NB4 (cell line): ENCODE measurements around the gene OR5K3.

ENCODE experiments used
- DNase-seq: peaks from one replicate; pipeline ENCODE4 v3.0.0; 2010; ENCODE audit warnings: low read depth
- H3K4me3 ChIP-seq: one replicate; pipeline ENCODE4 v1.5.1; 2011; ENCODE audit warnings: mild to moderate bottlenecking, low read depth, low read length, moderate library complexity
- MYC ChIP-seq: IDR thresholded peaks from 2 replicates; pipeline ENCODE4 v1.6.1; 2011; ENCODE audit warnings: low read depth, low read length
- POLR2A ChIP-seq: IDR thresholded peaks from 2 replicates; pipeline ENCODE4 v1.6.1; 2011; ENCODE audit warnings: mild to moderate bottlenecking; ENCODE audit not compliant: insufficient read length; ENCODE audit errors: extremely low read depth
- TF ChIP-seq, protein P1 (sequence below): IDR thresholded peaks from 2 replicates; pipeline ENCODE4 v1.6.1; 2011; ENCODE audit warnings: low read depth, low read length
- TF ChIP-seq, protein P2 (sequence below): IDR thresholded peaks from one replicate; pipeline ENCODE4 v1.5.1; 2012; ENCODE audit warnings: low read depth, low read length

OR5K3 gene

DNA sequence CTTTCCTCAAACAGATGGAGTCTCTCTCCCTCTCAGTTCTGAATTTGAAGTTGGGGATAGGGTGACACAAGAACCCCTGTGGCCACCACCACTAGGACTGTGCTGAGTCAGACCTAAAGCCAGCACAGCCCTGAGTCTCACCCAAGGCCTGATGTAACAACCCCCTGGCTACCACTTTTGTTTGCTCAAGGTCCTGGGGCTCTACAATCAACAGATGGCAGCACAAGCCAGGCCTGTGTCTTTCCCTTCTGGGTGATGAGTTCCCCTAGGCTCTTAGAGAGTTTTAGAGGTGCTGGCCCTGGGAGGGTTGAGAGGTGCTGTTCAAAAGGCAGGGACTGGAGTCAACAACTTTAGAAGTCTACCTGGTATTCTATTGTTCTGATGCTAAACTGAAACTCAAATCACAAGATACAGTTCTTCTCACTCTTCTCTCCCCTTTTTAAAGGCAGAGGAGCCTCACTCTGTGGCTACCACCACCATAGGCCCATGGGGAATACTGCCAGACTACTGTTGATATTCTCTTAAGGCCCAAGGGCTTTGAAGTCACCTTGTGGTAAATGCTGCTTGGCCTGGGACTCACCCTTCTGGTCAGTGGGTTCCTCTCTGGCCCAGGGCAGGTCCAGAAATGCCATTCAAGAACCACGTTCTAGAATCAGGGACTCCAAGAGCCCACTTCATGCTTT is 30.3 kb upstream of the OR5K3 start:
- H3K4me3 ChIP-seq = no peak overlapping the region
- peak; percentile 18 for DNase-seq
- no peak for TF ChIP-seq MYC
- TF ChIP-seq, protein P1, sequence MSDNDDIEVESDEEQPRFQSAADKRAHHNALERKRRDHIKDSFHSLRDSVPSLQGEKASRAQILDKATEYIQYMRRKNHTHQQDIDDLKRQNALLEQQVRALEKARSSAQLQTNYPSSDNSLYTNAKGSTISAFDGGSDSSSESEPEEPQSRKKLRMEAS = no peak
- TF ChIP-seq, protein P2, sequence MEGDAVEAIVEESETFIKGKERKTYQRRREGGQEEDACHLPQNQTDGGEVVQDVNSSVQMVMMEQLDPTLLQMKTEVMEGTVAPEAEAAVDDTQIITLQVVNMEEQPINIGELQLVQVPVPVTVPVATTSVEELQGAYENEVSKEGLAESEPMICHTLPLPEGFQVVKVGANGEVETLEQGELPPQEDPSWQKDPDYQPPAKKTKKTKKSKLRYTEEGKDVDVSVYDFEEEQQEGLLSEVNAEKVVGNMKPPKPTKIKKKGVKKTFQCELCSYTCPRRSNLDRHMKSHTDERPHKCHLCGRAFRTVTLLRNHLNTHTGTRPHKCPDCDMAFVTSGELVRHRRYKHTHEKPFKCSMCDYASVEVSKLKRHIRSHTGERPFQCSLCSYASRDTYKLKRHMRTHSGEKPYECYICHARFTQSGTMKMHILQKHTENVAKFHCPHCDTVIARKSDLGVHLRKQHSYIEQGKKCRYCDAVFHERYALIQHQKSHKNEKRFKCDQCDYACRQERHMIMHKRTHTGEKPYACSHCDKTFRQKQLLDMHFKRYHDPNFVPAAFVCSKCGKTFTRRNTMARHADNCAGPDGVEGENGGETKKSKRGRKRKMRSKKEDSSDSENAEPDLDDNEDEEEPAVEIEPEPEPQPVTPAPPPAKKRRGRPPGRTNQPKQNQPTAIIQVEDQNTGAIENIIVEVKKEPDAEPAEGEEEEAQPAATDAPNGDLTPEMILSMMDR = no peak
- no peak for TF ChIP-seq POLR2A

DNA sequence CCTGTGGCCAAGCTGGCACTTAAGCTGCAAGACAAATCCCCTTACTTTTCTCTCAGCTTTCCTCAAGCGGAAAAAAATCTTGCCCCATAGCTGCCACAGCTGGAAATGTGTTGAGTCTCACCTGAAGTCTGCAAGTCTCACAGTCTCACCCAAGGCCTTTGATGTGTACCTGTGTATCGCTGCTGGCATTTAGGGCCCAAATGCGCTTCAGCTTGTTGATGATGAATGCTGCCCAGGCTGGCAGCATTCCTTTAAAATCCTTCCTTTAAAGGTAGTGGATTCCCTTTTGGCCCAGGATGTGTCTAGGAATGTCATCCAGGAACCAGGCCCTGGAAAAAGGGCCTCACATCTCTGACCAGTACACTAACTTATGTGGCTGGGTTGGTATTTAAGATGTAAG is 29.8 kb upstream of the OR5K3 start:
- TF ChIP-seq POLR2A (no peak), MYC (no peak)
- TF ChIP-seq, protein P1 = no peak
- TF ChIP-seq, protein P2 = no peak
- no peak for DNase-seq
- H3K4me3 ChIP-seq = no peak overlapping the region

DNA sequence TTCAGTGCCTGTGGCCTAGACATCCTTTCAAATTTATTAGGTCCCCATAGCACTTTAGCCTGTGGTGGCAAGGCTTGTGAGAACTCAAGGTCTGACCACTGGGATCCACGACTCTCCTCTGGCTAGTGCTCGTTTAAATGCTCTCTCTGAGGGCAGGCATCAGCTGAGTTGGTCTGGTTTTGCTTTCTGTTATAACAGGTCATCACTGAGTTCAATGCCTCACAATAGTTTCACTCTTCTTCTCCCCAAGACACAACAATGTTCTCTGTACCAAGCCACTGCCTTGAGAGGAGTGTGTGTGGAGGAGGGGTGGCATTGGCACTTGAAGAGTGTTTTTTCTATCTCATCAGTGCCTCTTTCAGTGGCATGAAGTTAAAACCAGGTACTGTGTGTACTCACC is 29.2 kb upstream of the OR5K3 start:
- TF ChIP-seq POLR2A (no peak), MYC (no peak)
- TF ChIP-seq, protein P2 = no peak
- TF ChIP-seq, protein P1 = no peak
- H3K4me3 ChIP-seq = no peak overlapping the region
- no peak for DNase-seq

DNA sequence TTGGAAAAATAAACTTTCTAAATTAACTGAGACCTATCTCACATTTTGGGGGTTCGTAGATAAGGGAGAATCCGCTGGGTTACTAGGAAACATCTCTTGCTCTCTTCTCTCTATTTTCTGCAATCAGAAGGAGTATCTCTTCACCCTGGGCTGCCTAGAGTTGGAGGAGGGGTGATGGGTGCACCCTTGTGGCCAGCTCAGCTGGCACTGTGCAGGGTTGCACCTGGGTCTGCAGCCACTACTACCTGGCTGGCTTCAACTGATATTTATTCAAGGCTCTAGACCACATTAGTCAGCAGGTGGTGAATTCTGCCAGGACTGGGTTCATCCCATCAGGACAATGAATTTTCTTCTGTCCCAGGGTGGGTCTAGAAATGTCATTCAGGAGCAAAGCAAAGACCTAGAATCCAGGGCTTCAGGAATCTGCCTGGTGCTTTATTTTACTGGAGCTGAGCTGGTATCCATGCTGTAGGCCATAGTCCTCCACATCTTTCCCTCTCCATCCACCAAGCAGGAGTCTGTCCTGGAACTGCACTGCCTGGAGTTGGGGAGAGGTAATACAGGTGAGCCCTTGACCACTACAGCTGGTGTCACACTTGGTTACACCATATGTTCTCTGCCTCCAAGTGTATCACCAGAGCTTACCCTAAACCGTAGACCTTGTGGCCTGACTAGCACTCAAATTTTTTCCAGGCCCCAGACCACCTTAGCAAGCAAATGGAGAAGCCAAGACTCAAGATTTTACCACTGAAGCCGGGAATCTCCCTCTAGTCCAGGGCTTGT is 22.8 kb upstream of the OR5K3 start:
- TF ChIP-seq POLR2A (no peak), MYC (no peak)
- TF ChIP-seq, protein P2 = no peak
- TF ChIP-seq, protein P1 = no peak
- no peak for DNase-seq
- H3K4me3 ChIP-seq = no peak overlapping the region

DNA sequence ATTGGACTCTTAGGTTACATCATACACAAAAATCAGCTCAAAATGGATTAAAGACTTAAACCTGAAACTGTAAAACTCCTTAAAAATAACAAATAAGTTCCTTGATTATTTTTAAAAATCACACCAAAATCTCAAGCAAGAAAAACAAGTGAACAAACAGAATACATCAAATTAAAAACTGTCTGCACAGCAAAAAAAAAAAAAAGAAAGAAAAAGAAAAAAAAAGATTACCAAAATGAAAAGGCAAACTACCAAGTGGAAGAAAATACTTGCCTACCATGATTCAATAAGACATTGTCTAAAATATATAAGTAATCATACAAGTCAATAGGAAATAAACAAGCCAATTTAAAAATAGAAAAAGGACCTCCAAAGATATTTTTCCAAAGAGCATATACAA is 19.3 kb upstream of the OR5K3 start:
- no peak for DNase-seq
- TF ChIP-seq, protein P2 = no peak
- TF ChIP-seq MYC (no peak), POLR2A (no peak)
- TF ChIP-seq, protein P1 = no peak
- H3K4me3 ChIP-seq = no peak overlapping the region
